NB4 (cell line): ENCODE results near the gene PDGFD.

Source experiments
- DNase-seq: peaks from one replicate; pipeline ENCODE4 v3.0.0; 2010; ENCODE audit warnings: low read depth
- H3K4me3 ChIP-seq: one replicate; pipeline ENCODE4 v1.5.1; 2011; ENCODE audit warnings: mild to moderate bottlenecking, low read depth, low read length, moderate library complexity
- MYC ChIP-seq: IDR thresholded peaks from 2 replicates; pipeline ENCODE4 v1.6.1; 2011; ENCODE audit warnings: low read depth, low read length
- POLR2A ChIP-seq: IDR thresholded peaks from 2 replicates; pipeline ENCODE4 v1.6.1; 2011; ENCODE audit warnings: mild to moderate bottlenecking; ENCODE audit not compliant: insufficient read length; ENCODE audit errors: extremely low read depth
- TF ChIP-seq, protein P1 (sequence below): IDR thresholded peaks from one replicate; pipeline ENCODE4 v1.5.1; 2012; ENCODE audit warnings: low read depth, low read length
- TF ChIP-seq, protein P2 (sequence below): IDR thresholded peaks from 2 replicates; pipeline ENCODE4 v1.6.1; 2011; ENCODE audit warnings: low read depth, low read length

PDGFD gene

GRCh38 chr11:103939694-103940093, 224.3 kb downstream of the PDGFD start:
- no peak for DNase-seq
- no peak for TF ChIP-seq MYC
- TF ChIP-seq POLR2A: no peak
- TF ChIP-seq, protein P1, sequence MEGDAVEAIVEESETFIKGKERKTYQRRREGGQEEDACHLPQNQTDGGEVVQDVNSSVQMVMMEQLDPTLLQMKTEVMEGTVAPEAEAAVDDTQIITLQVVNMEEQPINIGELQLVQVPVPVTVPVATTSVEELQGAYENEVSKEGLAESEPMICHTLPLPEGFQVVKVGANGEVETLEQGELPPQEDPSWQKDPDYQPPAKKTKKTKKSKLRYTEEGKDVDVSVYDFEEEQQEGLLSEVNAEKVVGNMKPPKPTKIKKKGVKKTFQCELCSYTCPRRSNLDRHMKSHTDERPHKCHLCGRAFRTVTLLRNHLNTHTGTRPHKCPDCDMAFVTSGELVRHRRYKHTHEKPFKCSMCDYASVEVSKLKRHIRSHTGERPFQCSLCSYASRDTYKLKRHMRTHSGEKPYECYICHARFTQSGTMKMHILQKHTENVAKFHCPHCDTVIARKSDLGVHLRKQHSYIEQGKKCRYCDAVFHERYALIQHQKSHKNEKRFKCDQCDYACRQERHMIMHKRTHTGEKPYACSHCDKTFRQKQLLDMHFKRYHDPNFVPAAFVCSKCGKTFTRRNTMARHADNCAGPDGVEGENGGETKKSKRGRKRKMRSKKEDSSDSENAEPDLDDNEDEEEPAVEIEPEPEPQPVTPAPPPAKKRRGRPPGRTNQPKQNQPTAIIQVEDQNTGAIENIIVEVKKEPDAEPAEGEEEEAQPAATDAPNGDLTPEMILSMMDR: no peak
- TF ChIP-seq, protein P2, sequence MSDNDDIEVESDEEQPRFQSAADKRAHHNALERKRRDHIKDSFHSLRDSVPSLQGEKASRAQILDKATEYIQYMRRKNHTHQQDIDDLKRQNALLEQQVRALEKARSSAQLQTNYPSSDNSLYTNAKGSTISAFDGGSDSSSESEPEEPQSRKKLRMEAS: no peak
- no peak overlapping the region for H3K4me3 ChIP-seq

DNA sequence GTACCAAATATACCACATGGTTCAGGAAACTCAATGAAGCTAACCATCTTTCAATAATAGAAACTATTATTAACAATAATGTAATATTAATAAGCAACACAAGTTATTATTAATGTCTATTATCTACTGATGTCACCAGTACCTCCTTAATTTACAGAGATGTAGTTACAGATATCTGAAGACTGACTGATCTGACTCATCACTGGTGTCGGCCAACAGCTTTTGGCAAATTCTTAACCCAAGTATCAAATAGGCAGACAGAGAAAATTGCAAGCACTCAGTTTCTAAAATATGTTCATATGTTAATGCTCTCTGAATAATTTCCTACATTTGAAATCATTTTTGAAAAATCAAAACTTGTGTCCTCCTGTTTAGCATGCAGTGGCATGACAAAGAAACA, 227.9 kb downstream of the PDGFD start:
- TF ChIP-seq, protein P2: no peak
- no peak for TF ChIP-seq MYC
- TF ChIP-seq, protein P1: no peak
- TF ChIP-seq POLR2A: no peak
- no peak for DNase-seq

GRCh38 chr11:103935219-103935618, 228.7 kb downstream of the PDGFD start:
- TF ChIP-seq, protein P1: no peak
- TF ChIP-seq, protein P2: no peak
- TF ChIP-seq MYC (no peak), POLR2A (no peak)
- DNase-seq: no peak
- no peak overlapping the region for H3K4me3 ChIP-seq

More for the DNA sequence above, 227.9 kb downstream of the PDGFD start:
- H3K4me3 ChIP-seq: no peak overlapping the region

DNA sequence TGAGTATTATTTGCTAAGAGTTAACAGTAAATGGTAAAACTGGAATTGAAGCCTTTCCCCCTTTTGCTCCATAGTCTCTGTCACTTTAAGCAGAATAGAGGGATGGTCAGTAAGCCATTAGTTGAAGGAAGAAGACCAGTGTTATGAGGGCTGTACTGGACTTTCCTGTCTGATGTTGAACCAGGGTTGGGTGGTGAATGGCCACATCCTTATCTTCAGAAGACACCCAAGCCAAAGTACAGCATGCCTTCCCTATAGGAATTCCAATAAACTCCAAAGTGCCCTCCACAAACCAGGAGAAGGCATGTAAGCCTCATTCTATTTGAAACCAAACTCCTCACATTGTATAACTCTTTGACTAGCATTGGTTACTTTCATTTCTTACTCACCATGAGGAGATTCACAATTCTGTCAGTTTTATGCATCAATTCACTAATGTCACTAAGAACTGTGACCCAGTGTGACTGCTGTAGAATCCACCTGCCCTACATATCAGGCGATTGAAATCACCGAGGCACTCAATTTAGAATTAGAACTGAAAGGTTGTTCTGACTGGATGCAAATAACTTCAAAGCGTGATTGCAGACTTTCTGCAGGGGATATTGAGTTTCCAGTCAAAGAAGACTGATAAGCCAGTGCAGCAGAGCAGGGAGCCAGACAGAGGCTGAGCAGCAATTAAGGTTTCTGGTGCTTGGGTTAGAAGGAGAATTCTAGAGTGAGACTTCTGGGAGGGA, 234.6 kb downstream of the PDGFD start:
- DNase-seq: no peak

GRCh38 chr11:103928802-103929161, 235.2 kb downstream of the PDGFD start:
- no peak overlapping the region for H3K4me3 ChIP-seq
- no peak for DNase-seq
- TF ChIP-seq, protein P2: no peak
- TF ChIP-seq, protein P1: no peak
- TF ChIP-seq POLR2A (no peak), MYC (no peak)

More for the DNA sequence above, 234.6 kb downstream of the PDGFD start:
- H3K4me3 ChIP-seq: no peak overlapping the region
- TF ChIP-seq, protein P1: no peak
- TF ChIP-seq MYC (no peak), POLR2A (no peak)
- TF ChIP-seq, protein P2: no peak
